ENCODE measurements around the gene TMEM43. TPM values are rescaled to one million over a fixed set of nuclear protein-coding genes. Genes with fewer than 3 reads are reported as not detected.

TMEM43 gene
- total RNA-seq, 1 donor from 2014 or later: 99.3 TPM

DNA sequence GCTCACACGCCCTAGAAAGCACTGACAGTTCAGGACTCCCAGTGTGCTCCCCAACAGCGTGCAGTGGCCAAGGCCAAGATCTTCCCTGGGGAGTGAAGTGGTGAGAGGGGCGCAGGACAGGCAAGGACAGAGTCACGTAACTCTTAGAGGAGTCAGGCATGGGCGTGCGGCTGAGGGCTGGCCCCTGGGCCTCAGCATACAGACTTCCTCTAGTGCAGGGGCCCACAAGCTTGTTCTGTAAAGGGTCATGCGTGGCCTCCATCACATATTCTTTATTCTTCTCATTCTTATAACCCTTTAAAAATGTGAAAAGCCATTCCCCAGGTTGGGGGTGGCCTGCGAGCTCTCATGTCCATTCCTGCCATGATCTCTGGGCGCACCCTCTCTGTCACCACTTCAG, 25.2 kb downstream of the TMEM43 start:
- peak; percentile 53 for DNase-seq (ENCODE audit: low spot score)

DNA sequence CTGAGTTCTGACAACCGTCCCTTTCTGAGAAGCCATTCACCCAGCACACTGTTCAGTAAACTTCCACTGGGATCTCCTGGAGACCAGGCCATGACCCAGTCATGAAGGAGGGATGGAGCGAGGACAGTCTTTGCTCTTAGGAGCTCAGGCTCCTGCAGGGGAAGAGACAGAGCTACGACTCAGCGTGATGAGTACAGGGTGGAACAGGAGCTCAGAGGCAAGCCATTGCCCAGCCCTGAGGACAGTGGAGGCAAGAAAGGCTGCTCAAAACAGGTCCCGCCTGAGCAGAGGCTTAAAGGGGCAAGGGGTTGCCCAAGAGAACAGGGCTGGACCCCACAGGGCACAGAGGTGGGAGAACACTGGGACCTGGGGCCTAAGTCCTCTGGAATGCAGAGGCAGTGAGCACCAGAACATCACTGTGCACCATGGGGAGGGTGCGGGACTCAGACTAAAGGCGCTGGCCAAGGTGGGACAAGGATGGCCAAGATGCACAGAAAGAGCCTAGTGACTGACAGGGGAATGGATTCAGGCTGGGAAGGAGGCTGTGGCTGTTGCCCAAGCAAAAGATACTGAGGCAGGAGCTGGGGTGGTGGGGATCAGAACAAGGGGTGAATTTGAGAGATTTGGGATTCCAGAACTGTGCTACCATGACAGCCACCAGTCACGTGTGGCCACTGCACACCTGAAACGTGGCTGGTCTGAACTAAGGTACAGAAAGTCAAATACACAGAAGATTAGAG, 25.8 kb downstream of the TMEM43 start:
- DNase-seq (ENCODE audit: low spot score): no peak

DNA sequence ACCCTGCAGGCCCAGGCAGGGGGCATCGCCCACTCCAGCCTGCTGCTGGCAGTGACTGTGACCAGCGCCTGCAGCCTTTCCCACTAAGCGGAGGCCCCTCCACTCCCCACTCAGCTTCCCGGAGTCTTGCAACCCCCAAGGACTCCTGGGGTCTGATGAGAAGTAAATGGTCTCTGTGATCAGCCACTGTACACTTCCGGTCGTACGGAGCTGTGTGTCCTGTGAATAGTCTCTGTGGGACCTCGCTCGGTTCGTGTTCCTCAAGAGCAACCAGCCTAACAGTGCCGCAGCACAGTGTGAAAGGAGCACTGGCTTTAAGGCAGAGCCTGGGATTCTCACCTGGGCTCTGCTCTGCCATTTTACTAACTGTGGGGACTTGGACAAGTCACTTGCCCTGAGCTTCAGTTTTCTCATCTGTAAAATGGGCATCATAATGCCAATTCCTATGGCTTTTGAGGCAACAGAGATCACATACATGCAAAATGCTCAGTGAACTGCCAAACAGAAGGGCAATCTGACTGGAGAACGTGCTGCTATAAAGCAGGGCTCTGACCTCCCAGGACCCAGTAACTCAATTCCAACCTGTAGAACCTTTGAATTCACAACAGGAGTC, 26.7 kb downstream of the TMEM43 start:
- no peak for DNase-seq (ENCODE audit: low spot score)

DNA sequence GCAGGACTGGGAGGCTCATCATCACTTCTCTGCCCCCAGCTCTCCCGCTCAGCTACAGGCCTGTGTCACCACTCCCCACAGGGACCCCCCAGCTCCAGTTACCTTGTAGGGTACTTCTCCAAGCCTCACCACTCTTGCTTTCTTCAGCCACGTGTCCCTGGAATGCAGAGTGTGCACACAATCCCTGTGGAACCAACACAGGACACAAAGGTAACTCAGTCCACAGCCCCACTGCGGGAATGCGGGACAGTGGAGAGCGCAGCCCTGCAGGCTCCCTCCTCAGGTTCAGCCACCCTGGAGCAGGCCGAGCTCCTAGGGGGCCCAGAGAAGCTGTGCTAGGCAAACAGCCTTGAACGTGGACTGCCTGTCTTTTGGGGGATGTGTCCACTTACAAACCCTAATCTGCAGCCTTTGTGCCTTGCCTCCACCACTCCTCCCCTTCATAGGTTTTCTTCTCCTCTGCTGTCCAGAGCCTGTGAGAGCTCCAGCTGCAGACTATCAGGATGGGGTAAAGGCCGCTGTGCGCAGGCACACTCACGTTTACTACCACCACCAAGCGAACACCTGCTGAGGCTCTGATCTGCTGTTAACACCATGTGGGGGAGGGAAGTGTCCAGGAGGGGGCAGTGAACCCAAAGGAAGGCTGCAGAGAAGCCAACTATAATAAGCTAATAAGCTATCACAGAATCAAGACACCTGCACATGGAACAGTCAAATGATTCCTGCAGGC, 27.5 kb downstream of the TMEM43 start:
- peak; percentile 82 for DNase-seq (ENCODE audit: low spot score)

- DNase-seq (ENCODE audit: low spot score): no peak
These were observed 28.1 kb downstream of the TMEM43 start for GRCh38 chr3:14152963-14153355.

GRCh38 chr3:14153663-14154062, 28.8 kb downstream of the TMEM43 start:
- no peak for DNase-seq (ENCODE audit: low spot score)

- DNase-seq (ENCODE audit: low spot score): no peak
These were observed 29.4 kb downstream of the TMEM43 start for GRCh38 chr3:14154276-14154675.

DNA sequence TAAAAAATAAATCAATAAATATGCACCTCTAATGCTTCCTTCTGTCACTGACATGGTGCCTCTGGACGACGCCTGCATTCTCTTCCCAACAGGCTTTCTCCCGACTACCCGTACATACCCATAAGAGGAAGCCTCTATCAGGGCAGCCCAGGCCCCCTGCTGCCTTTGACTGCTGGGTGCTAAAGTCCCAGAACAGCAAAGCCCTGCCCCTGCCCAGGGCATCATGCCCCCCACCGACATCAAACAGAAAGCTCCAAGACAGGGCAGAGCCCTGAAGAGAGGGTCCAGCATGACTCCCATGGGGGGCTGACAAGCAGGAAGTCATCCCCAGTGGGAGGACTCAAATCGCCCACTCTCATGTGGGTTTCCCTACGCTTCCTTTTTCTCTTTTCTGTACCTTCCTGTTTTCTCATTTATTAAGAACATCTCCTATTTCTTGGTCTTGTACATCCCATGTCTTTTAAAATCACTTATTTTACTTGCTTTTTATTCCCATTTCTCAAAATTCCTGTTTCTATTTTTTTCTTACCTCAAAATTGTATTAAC, 30.1 kb downstream of the TMEM43 start:
- no peak for DNase-seq (ENCODE audit: low spot score)

DNA sequence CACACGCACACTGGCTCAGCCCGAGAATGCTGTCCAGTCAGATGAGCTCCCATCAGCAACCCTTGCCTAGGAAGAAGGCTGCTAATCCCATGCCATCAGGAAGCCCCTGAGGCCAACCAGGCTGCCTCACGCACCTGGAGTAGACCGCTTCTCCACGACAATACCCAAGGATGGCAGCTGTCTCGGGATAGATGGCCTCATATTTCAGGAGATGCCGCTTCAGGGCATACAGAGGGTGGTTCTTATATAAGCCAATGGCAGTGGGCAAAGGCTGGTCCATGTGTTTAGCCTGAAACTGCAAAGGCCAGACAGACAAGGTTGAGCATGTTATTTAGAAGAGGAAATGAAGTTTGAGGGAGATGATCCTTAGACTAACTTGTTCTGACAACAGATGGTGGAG, 31.3 kb downstream of the TMEM43 start:
- no peak for DNase-seq (ENCODE audit: low spot score)

- DNase-seq (ENCODE audit: low spot score): no peak
These were observed 32.1 kb downstream of the TMEM43 start for GRCh38 chr3:14156843-14157561.

DNA sequence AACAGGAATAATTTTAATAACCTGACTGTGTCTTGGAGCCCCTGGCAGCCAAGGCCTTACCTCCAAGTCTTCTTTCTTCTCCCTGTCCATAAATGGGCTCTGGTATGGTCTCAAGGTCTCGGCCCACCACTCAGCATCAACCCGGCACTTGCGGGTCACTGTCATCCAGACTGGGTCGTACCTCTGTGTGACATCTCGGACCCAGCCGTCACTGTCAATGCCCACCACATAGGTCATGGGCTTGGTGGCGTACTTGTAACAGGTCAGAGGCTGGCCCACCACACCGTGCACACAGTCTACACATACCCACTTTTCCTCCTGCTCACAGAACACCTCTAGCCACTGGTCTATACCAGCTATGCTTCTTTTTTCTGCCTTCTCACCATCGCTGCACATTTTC, 33.1 kb downstream of the TMEM43 start:
- peak; percentile 81 for DNase-seq (ENCODE audit: low spot score)

GRCh38 chr3:14158370-14158769, 33.5 kb downstream of the TMEM43 start:
- peak; percentile 60 for DNase-seq (ENCODE audit: low spot score)

DNA sequence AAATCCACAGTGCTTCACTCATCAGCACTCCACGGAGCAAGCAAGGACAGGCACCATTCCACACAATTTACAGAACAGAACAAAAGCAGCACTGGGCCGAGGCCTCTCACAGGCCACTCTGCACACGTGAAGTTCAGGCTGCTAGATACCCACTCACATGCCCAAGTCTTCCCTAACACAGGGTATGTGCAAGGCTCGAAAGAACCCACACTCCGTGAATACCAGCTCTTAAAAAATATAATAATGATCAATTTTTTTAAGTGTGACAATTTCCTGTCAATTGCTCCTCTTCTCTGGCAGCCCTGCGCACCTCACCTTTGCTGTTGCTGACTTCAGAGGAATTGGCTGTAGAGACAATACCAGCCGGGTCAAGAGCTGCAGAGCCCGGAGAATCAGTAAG, 34.6 kb downstream of the TMEM43 start:
- DNase-seq (ENCODE audit: low spot score): no peak

GRCh38 chr3:14161282-14161681, 36.4 kb downstream of the TMEM43 start:
- DNase-seq (ENCODE audit: low spot score): no peak

- DNase-seq (ENCODE audit: low spot score): no peak
These were observed 37.3 kb downstream of the TMEM43 start for GRCh38 chr3:14162178-14162577.

DNA sequence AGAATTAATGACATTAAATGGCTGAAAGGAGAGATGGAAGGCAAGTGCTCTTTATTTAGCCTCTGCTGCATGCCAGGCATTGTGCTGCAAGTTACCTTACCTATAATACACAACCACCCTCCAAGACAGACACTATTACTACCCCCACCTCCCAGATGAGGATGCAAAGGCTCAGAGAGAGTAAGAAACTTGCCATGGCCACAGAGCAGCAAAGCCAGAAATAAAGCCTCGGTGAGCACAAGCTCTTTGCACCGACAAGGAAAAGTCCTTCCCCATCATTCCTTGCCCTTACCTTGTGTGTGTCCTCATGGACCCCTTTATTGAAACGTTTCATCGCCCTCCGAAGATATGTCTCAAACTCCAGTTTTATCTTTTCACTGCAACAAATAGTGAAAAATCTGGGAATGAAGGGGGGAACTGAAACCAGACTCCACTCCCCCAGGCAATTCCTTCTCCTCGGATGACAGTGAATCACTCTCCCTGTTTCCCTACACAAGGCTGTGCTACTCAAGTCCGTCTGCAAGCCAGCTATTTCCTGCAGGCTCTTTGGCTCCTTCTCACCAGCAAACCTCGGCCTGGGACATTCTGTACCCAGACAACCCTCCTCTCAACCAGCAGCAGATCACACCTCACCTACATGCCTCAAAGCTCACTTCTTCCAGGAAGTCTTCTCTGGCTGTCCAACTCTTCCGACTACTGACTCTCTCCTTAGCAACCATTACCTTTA, 42.2 kb downstream of the TMEM43 start:
- DNase-seq (ENCODE audit: low spot score): peak; percentile 45

- DNase-seq (ENCODE audit: low spot score): no peak
These were observed 44.6 kb downstream of the TMEM43 start for GRCh38 chr3:14169435-14169834.

DNA sequence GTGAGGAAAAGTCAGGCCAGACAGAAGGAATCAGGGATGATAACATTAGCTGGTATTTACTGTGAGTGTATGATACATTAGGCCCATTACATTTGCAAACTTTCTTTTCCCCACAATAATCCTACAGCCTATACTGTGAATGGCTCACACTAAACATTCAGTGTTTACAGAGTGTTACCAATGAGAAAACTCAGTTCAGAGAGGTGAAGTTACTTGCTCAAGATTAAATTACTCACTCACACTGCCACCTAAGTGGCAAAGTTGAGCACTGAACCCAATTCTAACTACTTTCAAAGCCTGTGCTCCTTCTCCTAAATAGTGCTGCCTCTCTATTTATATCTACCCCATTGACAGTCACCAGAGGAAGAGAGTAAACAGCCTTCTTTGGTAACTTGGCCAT, 45.0 kb downstream of the TMEM43 start:
- DNase-seq (ENCODE audit: low spot score): no peak

DNA sequence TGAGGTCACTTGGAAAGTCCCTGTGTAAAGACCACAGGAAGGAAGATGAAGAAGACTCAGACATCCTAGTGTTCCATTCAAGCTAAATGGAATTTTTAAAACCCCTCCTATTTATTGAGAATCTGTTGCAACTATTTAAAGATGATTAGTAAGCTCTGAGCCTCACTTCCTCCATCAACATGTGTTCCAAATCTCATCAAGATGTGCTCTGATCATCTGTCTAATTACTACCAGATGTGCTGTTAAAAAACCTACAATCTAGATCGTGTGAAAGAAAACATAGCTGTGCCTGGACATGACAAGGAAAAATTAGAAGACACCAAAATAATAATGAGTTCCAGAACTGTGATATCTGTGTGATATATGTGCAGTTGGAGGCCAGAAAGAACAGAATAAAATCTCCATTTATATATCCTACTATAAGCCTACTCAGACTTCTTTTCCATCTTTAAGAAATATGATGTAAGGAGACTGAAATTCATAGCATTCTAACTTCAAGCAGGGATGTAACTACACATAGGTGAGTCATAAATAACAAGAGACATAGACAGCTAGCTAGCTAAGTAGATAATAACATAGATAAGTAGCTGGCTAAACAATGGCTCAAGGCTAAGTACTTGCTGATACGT, 45.8 kb downstream of the TMEM43 start:
- no peak for DNase-seq (ENCODE audit: low spot score)

DNA sequence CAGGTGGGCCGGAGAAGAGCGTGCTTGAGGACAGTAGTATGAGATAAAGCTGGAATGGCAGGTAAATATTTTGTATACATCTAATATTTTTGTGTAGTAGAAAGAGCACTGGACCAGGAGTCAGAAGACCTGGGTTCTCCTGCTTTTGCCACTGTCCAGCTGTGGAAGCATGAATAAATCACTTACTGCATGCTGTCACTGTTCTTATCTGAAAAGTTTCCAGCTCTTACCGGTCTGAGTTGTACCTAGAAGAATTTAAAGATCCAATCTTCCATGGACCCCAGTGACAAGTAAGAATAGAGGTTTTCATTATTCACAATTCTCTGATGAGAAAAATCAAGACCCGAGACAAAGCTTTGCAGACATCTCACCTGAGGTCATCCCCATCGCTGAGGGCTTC, 47.6 kb downstream of the TMEM43 start:
- no peak for DNase-seq (ENCODE audit: low spot score)

All from mesenteric fat pad (tissue), 1 donor.